ENCODE results near the gene POLDIP2. TPM values are rescaled to one million over a fixed set of nuclear protein-coding genes. Genes with fewer than 3 reads are reported as not detected.
A peak's percentile ranks its signal among the peaks of the same experiment; 100 is the strongest.

The POLDIP2 gene
- total RNA-seq, 2 donors from 2014 or later, result 78.2 to 91.2 TPM

DNA sequence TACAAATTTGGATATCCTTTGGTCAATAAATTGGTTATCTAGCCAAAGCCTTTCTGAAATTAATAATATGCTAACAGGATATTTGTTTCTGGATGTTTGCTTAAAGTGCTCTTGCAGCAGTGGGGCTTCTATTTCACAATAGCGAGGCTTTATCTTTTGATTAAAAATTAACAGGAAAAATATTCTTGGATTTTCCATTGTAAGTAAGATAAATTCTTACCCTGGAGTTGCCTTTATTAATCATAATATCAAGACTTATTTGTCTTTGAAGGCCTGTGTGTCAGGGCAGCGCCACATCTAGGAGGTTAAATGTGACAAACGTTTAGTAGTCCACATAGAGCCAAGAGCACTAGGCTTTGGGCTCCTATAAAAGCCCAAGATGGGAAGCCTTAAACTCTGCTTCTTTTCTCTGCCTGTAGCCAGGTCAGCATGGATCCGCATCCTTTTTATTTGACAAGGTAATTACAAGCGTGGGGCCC lies 33.0 kb downstream of the POLDIP2 start:
- H3K36me3 Mint-ChIP-seq (ENCODE audit: insufficient read depth in 2 of 2), result peaks cover 0 to 21% of the 10 kb centered on the region in 2 donors
- no peak overlapping the region for H3K4me3 Mint-ChIP-seq
- no peak for ATAC-seq (replicated peaks in 1 of 2)
- peaks cover 54% of the 10 kb centered on the region for H3K4me1 Mint-ChIP-seq (ENCODE audit: low read depth)
- DNase-seq, result no peak
- no peak overlapping the region for H3K27ac Mint-ChIP-seq
- no peaks in the 10 kb centered on the region for H3K27me3 Mint-ChIP-seq (ENCODE audit: low read depth)
- no peaks in the 10 kb centered on the region for H3K9me3 Mint-ChIP-seq

GRCh38 chr17:28320215-28321061 lies 36.9 kb downstream of the POLDIP2 start:
- Mint-ChIP-seq H3K27me3 (ENCODE audit: low read depth) (no peaks in the 10 kb centered on the region), H3K36me3 (ENCODE audit: insufficient read depth in 2 of 2) (peaks cover 0 to 5% of the 10 kb centered on the region in 2 donors), H3K4me1 (ENCODE audit: low read depth) (peaks cover 48% of the 10 kb centered on the region), H3K4me3 (peak overlapping the region; percentile 89 to 90), H3K9me3 (no peaks in the 10 kb centered on the region), H3K27ac (peak overlapping the region; percentile 68)
- DNase-seq (no peak), ATAC-seq (replicated peaks in 1 of 2) (no peak)

- H3K4me3 Mint-ChIP-seq, result peak overlapping the region; percentile 89 to 90
Measured at GRCh38 chr17:28319598-28319935, 37.8 kb downstream of the POLDIP2 start.

GRCh38 chr17:28318759-28319597 lies 38.3 kb downstream of the POLDIP2 start, which contains the start of gene TMEM97:
TMEM97 (plus strand) TSS chr17:28319200; CDS start chr17:28319240, 40 bp downstream.
- Mint-ChIP-seq H3K36me3 (ENCODE audit: insufficient read depth in 2 of 2) (peaks cover 0 to 5% of the 10 kb centered on the region in 2 donors), H3K4me1 (ENCODE audit: low read depth) (peaks cover 48% of the 10 kb centered on the region), H3K9me3 (no peaks in the 10 kb centered on the region), H3K27me3 (ENCODE audit: low read depth) (no peaks in the 10 kb centered on the region), H3K4me3 (peak within 1 kb of the TSS; percentile 89 to 90), H3K27ac (peak within 1 kb of the TSS; percentile 77)
- DNase-seq, result peak; percentile 96 to 98
- peak; percentile 99 for ATAC-seq (replicated peaks in 1 of 2)

More at GRCh38 chr17:28319598-28319935, 37.8 kb downstream of the POLDIP2 start:
- Mint-ChIP-seq H3K9me3 (no peaks in the 10 kb centered on the region), H3K36me3 (ENCODE audit: insufficient read depth in 2 of 2) (peaks cover 0 to 5% of the 10 kb centered on the region in 2 donors), H3K27me3 (ENCODE audit: low read depth) (no peaks in the 10 kb centered on the region), H3K4me1 (ENCODE audit: low read depth) (peaks cover 48% of the 10 kb centered on the region), H3K27ac (peak overlapping the region; percentile 77)
- no peak for DNase-seq
- no peak for ATAC-seq (replicated peaks in 1 of 2)

GRCh38 chr17:28317966-28318758 lies 39.2 kb downstream of the POLDIP2 start:
- H3K27me3 Mint-ChIP-seq (ENCODE audit: low read depth), result no peaks in the 10 kb centered on the region
- peaks cover 48% of the 10 kb centered on the region for H3K4me1 Mint-ChIP-seq (ENCODE audit: low read depth)
- DNase-seq (peak in 1 of 2 donors; percentile 29), ATAC-seq (replicated peaks in 1 of 2) (peak; percentile 8 to 21)
- peaks cover 0 to 5% of the 10 kb centered on the region in 2 donors for H3K36me3 Mint-ChIP-seq (ENCODE audit: insufficient read depth in 2 of 2)
- peak overlapping the region; percentile 89 to 90 for H3K4me3 Mint-ChIP-seq
- H3K27ac Mint-ChIP-seq, result peak overlapping the region; percentile 77
- no peaks in the 10 kb centered on the region for H3K9me3 Mint-ChIP-seq

DNA sequence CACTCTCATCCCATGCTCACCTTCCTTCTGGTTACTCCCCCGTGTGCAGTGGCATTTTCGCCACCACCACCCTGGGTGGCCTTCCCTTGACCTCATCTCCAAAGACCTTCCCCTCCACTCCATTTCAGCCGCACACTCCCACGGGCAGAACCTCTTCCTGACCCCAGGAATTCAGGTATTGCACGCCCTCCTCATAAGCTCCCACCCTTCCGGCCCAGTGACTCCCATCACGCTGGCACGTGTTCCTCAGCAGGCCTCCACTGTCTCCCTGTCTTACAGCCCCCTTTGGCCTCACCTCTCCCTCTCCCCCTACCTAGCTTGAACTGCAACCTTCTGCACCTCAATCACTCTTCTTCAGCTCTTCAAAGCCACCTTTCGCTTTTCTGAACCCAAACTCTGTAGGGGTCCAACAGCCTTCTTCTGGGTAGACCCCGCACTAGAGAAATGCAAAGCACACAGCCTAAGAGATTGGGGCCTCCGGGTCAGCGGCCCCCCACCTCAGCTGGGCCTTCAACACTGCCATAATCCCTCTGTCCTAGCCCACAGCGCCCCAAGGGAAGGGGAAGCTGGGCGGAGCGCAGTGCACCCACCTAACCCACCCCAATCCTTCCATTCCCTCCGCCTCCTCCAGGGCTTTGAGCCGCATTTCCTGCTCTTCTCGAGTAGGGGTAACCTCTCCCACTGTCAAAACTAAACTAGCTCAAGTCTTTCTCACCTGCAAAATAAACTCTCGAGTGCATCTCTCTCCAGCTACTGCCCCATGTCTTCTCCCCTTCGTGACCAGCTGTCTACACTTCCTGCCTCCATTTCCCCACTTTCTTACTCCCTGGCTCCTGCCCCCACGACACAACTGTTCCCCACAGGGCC lies 40.0 kb downstream of the POLDIP2 start:
- DNase-seq, result no peak
- H3K4me3 Mint-ChIP-seq, result peak overlapping the region; percentile 89 to 90
- H3K36me3 Mint-ChIP-seq (ENCODE audit: insufficient read depth in 2 of 2), result peaks cover 0 to 5% of the 10 kb centered on the region in 2 donors
- no peak for ATAC-seq (replicated peaks in 1 of 2)
- peaks cover 45% of the 10 kb centered on the region for H3K4me1 Mint-ChIP-seq (ENCODE audit: low read depth)
- H3K27me3 Mint-ChIP-seq (ENCODE audit: low read depth), result no peaks in the 10 kb centered on the region
- no peaks in the 10 kb centered on the region for H3K9me3 Mint-ChIP-seq
- H3K27ac Mint-ChIP-seq, result no peak overlapping the region

- Mint-ChIP-seq H3K4me1 (ENCODE audit: low read depth) (peaks cover 34% of the 10 kb centered on the region), H3K27ac (no peak overlapping the region), H3K4me3 (peak overlapping the region in 1 of 2 donors; percentile 24), H3K9me3 (no peaks in the 10 kb centered on the region), H3K36me3 (ENCODE audit: insufficient read depth in 2 of 2) (peaks cover 0 to 5% of the 10 kb centered on the region in 2 donors), H3K27me3 (ENCODE audit: low read depth) (no peaks in the 10 kb centered on the region)
- ATAC-seq (replicated peaks in 1 of 2) (no peak), DNase-seq (no peak)
Measured at GRCh38 chr17:28315846-28316705, 41.3 kb downstream of the POLDIP2 start.

DNA sequence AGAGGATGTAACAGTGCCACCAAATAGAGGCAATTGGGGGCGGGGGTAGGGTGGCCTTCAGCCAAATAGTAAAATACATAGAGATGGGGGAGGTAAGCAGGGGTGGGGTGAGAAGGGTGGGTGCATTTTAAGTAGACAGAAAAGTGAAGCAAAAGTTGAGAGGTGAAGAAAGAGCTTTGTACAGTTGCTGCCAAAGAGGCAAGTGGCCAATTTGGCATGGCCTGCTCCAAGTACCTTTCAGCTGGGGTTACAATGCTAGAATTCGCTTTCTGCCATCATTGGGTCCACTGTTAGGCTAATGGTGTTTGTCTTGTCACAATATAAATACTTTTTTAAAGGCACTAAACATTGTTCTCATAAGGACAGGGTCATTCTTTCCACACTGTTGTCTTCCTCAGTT lies 43.5 kb downstream of the POLDIP2 start:
- ATAC-seq (replicated peaks in 1 of 2), result no peak
- Mint-ChIP-seq H3K27me3 (ENCODE audit: low read depth) (no peaks in the 10 kb centered on the region), H3K4me3 (no peak overlapping the region), H3K36me3 (ENCODE audit: insufficient read depth in 2 of 2) (no peaks in the 10 kb centered on the region), H3K27ac (no peak overlapping the region), H3K4me1 (ENCODE audit: low read depth) (peaks cover 20% of the 10 kb centered on the region), H3K9me3 (no peaks in the 10 kb centered on the region)
- no peak for DNase-seq

DNA sequence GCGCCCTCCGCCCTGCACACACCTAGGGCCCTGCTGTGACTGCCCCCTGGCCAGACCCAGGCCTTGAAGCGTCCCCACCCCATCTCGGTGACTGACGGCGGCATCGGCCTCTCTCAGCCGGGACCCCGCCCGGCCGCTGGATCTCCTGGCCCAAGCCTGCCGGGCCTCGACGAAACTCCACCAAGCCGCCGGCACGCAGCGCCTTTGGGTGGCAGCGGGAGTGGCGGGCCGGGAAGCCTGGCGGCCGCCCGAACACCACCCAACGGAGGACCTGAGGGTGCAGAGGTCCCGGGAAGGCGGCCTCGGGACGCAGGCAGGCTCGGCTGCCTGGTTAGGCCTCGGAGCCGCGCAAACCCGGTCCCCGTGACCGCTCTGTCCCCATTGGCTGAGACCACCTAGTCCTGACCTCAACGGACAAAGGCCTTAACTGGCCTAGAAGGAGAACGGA lies 50.3 kb downstream of the POLDIP2 start:
- ATAC-seq (replicated peaks in 1 of 2), result no peak
- Mint-ChIP-seq H3K27ac (no peak overlapping the region), H3K9me3 (no peaks in the 10 kb centered on the region), H3K27me3 (ENCODE audit: low read depth) (peaks cover 40% of the 10 kb centered on the region), H3K36me3 (ENCODE audit: insufficient read depth in 2 of 2) (no peaks in the 10 kb centered on the region), H3K4me1 (ENCODE audit: low read depth) (no peaks in the 10 kb centered on the region), H3K4me3 (no peak overlapping the region)
- no peak for DNase-seq

GRCh38 chr17:28298449-28298848 lies 58.9 kb downstream of the POLDIP2 start:
- no peak overlapping the region for H3K27ac Mint-ChIP-seq
- H3K4me3 Mint-ChIP-seq, result no peak overlapping the region
- H3K4me1 Mint-ChIP-seq (ENCODE audit: low read depth), result peaks cover 18% of the 10 kb centered on the region
- H3K36me3 Mint-ChIP-seq (ENCODE audit: insufficient read depth in 2 of 2), result no peaks in the 10 kb centered on the region
- DNase-seq (no peak), ATAC-seq (replicated peaks in 1 of 2) (no peak)
- peaks cover 8% of the 10 kb centered on the region for H3K27me3 Mint-ChIP-seq (ENCODE audit: low read depth)
- no peaks in the 10 kb centered on the region for H3K9me3 Mint-ChIP-seq
